Naive thymus-derived CD4-positive, alpha-beta T cell (primary cell): ENCODE measurements around the gene AUNIP. TPM values are rescaled to one million over a fixed set of nuclear protein-coding genes. Genes with fewer than 3 reads are reported as not detected.
A peak's percentile ranks its signal among the peaks of the same experiment; 100 is the strongest.

ENCODE experiments used
- ATAC-seq: fragments of 150-1000 bp; cut with Tn5 transposase; 2 replicates; pipeline ENCODE4 v1.10.0; 2021; ENCODE audit warnings: mild to moderate bottlenecking, moderate library complexity
- CTCF ChIA-PET: fragments of 350-600 bp; sonication (Branson Sonifier 250); formaldehyde crosslinking; loops from one replicate; lab custom pipeline; 2021; ENCODE audit warnings: antibody characterized with exemption; lab: Charles Lee
- POLR2A ChIA-PET: fragments of 350-600 bp; sonication (Branson Sonifier 250); formaldehyde crosslinking; loops from one replicate; lab custom pipeline; 2021; ENCODE audit warnings: antibody characterized with exemption, inconsistent platforms; lab: Charles Lee
- DNase-seq, 9 donors: peaks; one replicate each; pipeline versions ENCODE4 v3.0.0 to v3.0.0-alpha.2; 2020 to 2022; ENCODE audit warnings: mixed read lengths in 1 of 9
- H3K27ac ChIP-seq: one replicate; pipeline ENCODE4 v1.7.0; 2013; ENCODE audit warnings: mild to moderate bottlenecking, low read depth, low read length, moderate library complexity
- H3K27me3 ChIP-seq, 2 donors: one replicate each; pipeline ENCODE4 v1.7.0; 2013; ENCODE audit warnings: low read length in 2 of 2, mild to moderate bottlenecking in 2 of 2, moderate library complexity in 2 of 2; ENCODE audit not compliant: control insufficient read depth in 2 of 2, insufficient read depth in 2 of 2
- H3K36me3 ChIP-seq, 3 experiments: 1 replicate in 2 of 3; 2 replicates in 1 of 3; pipeline ENCODE4 v1.7.0; 2013; ENCODE audit warnings: low read length in 3 of 3, mild to moderate bottlenecking in 3 of 3, moderate library complexity in 1 of 3; ENCODE audit not compliant: insufficient read depth in 3 of 3, control insufficient read depth in 2 of 3
- H3K4me1 ChIP-seq, 2 donors: one replicate each; pipeline ENCODE4 v1.7.0; 2013; ENCODE audit warnings: low read length in 2 of 2, mild to moderate bottlenecking in 2 of 2, moderate library complexity in 1 of 2; ENCODE audit not compliant: control insufficient read depth in 2 of 2, insufficient read depth in 2 of 2
- H3K4me3 ChIP-seq: 2 replicates; pipeline ENCODE4 v1.7.0; 2013; ENCODE audit warnings: mild to moderate bottlenecking, low read length
- H3K9me3 ChIP-seq, 3 experiments: 1 replicate in 2 of 3; 2 replicates in 1 of 3; pipeline ENCODE4 v1.7.0; 2013; ENCODE audit warnings: low read length in 3 of 3; ENCODE audit not compliant: control insufficient read depth in 2 of 3
- H3K27ac Mint-ChIP-seq, 9 donors: one replicate each; pipeline ENCODE4 v1.8.0; 2020 to 2022; ENCODE audit warnings: mixed read lengths in 9 of 9, mild to moderate bottlenecking in 8 of 9, moderate library complexity in 5 of 9, inconsistent platforms in 2 of 9
- H3K27me3 Mint-ChIP-seq, 5 donors: one replicate each; pipeline ENCODE4 v1.8.0; 2021 to 2022; ENCODE audit warnings: mixed read lengths in 5 of 5, mild to moderate bottlenecking in 1 of 5
- H3K36me3 Mint-ChIP-seq, 5 donors: one replicate each; pipeline ENCODE4 v1.8.0; 2020 to 2022; ENCODE audit warnings: mixed read lengths in 5 of 5, mild to moderate bottlenecking in 3 of 5, inconsistent platforms in 1 of 5
- H3K4me1 Mint-ChIP-seq, 7 donors: one replicate each; pipeline ENCODE4 v1.8.0; 2020 to 2022; ENCODE audit warnings: mixed read lengths in 7 of 7, mild to moderate bottlenecking in 3 of 7, inconsistent platforms in 1 of 7
- H3K4me3 Mint-ChIP-seq, 10 donors: one replicate each; pipeline ENCODE4 v1.8.0; 2020 to 2022; ENCODE audit warnings: mild to moderate bottlenecking in 10 of 10, mixed read lengths in 10 of 10, moderate library complexity in 6 of 10, inconsistent platforms in 2 of 10
- H3K9me3 Mint-ChIP-seq, 11 donors: one replicate each; pipeline ENCODE4 v1.8.0; 2020 to 2022; ENCODE audit warnings: mixed read lengths in 11 of 11, mild to moderate bottlenecking in 4 of 11, inconsistent platforms in 1 of 11, moderate library complexity in 1 of 11
- intact Hi-C, 2 donors: fragments of 100-400 bp; cut with micrococcal nuclease; formaldehyde crosslinking; loops; one replicate each; pipeline ENCODE4 v1.15.1; 2023
- polyA plus RNA-seq, 2 donors: library from polyadenylated mRNA; unstranded; fragments of 300-500 nt; fragmentation: Illumina TruSeq; gene quantifications; one replicate each; pipeline ENCODE4 v1.2.3, GENCODE V29; 2021
- total RNA-seq, 6 experiments: library from RNA in 5 of 6; stranded (reverse) in 5 of 6; gene quantifications; 1 replicate in 5 of 6; 2 replicates in 1 of 6; pipeline ENCODE4 v1.2.3 and lab custom pipeline; 2021 to 2026

AUNIP gene
- total and polyA plus RNA-seq, 7 experiments from 2014 or later, result 0.83 to 4.3 TPM; not detected in 5

- Histone ChIP-seq H3K9me3 (no peaks in the 10 kb centered on the region), H3K36me3 (peaks cover 8 to 51% (median 9%) of the 10 kb centered on the region in 3 experiments), H3K4me1 (peaks cover 0 to 14% of the 10 kb centered on the region in 2 donors), H3K27ac (no peak overlapping the region), H3K4me3 (no peak overlapping the region), H3K27me3 (no peaks in the 10 kb centered on the region)
- Mint-ChIP-seq H3K27me3 (no peaks in the 10 kb centered on the region), H3K9me3 (no peaks in the 10 kb centered on the region), H3K27ac (peak overlapping the region in 3 of 9 donors; percentile 45 to 83 (median 58)), H3K4me1 (peaks cover 0 to 29% (median 21%) of the 10 kb centered on the region in 7 donors), H3K36me3 (peaks cover 9 to 48% (median 24%) of the 10 kb centered on the region in 5 donors), H3K4me3 (no peak overlapping the region)
- DNase-seq (no peak), ATAC-seq (no peak)
- intact Hi-C loops, result no loop called here
- ChIA-PET CTCF (no interaction called here), POLR2A (interaction anchor here (1.4 to 5.4 kb wide), 2 partner anchors 13 kb away, joined by 4 to 32 read pairs; partner anchors contain the start of gene MTFR1L)
Observed at GRCh38 chr1:25833158-25833557, 26.1 kb downstream of the AUNIP start.

- intact Hi-C loops, result loop anchor here in 1 of 2 donors (1.0 kb wide), 1 partner anchor 12 kb away; no protein-coding TSS in a partner anchor
- peaks cover 0 to 14% of the 10 kb centered on the region in 2 donors for H3K4me1 ChIP-seq
- Mint-ChIP-seq H3K27ac (peak overlapping the region in 7 of 9 donors; percentile 42 to 80 (median 74)), H3K4me3 (peak overlapping the region in 2 of 10 donors; percentile 7 to 47), H3K4me1 (peaks cover 0 to 29% (median 21%) of the 10 kb centered on the region in 7 donors), H3K36me3 (peaks cover 9 to 53% (median 29%) of the 10 kb centered on the region in 5 donors), H3K27me3 (no peaks in the 10 kb centered on the region), H3K9me3 (no peaks in the 10 kb centered on the region)
- CTCF ChIA-PET, result interaction anchor here (1.6 kb wide), 1 partner anchor 13 kb away, joined by 3 read pairs; no protein-coding TSS in a partner anchor
- no peaks in the 10 kb centered on the region for H3K27me3 ChIP-seq
- H3K27ac ChIP-seq, result peak overlapping the region; percentile 38
- peaks cover 8 to 58% (median 9%) of the 10 kb centered on the region in 3 experiments for H3K36me3 ChIP-seq
- no peak for DNase-seq
- POLR2A ChIA-PET, result interaction anchor here (1.4 to 5.4 kb wide), 2 partner anchors 12 to 14 kb away, joined by 4 to 32 read pairs; partner anchors contain the start of gene MTFR1L
- no peak for ATAC-seq
- no peaks in the 10 kb centered on the region for H3K9me3 ChIP-seq
- H3K4me3 ChIP-seq, result no peak overlapping the region
Observed at GRCh38 chr1:25832336-25833037, 26.8 kb downstream of the AUNIP start.

GRCh38 chr1:25831569-25832196 lies 27.6 kb downstream of the AUNIP start:
- H3K27ac Mint-ChIP-seq, result peak overlapping the region in 8 of 9 donors; percentile 23 to 80 (median 67)
- DNase-seq, result no peak
- H3K4me3 Mint-ChIP-seq, result peak overlapping the region in 4 of 10 donors; percentile 0 to 47 (median 5)
- no peaks in the 10 kb centered on the region for H3K9me3 Mint-ChIP-seq
- H3K27me3 Mint-ChIP-seq, result no peaks in the 10 kb centered on the region
- H3K4me1 ChIP-seq, result peaks cover 0 to 14% of the 10 kb centered on the region in 2 donors
- no peaks in the 10 kb centered on the region for H3K27me3 ChIP-seq
- no peak overlapping the region for H3K4me3 ChIP-seq
- peaks cover 0 to 29% (median 21%) of the 10 kb centered on the region in 7 donors for H3K4me1 Mint-ChIP-seq
- peaks cover 9 to 53% (median 29%) of the 10 kb centered on the region in 5 donors for H3K36me3 Mint-ChIP-seq
- ATAC-seq, result no peak
- ChIA-PET POLR2A (interaction anchor here (0.7 to 5.4 kb wide), 3 partner anchors 11 to 20 kb away, joined by 3 to 32 read pairs (median 4); partner anchors contain the start of gene MTFR1L), CTCF (interaction anchor here (1.0 to 1.6 kb wide), 2 partner anchors 13 to 68 kb away, joined by 3 read pairs; no protein-coding TSS in a partner anchor)
- peaks cover 9 to 66% (median 12%) of the 10 kb centered on the region in 3 experiments for H3K36me3 ChIP-seq
- H3K9me3 ChIP-seq, result no peaks in the 10 kb centered on the region
- H3K27ac ChIP-seq, result peak overlapping the region; percentile 38
- intact Hi-C loops, result loop anchor here in 1 of 2 donors (1.0 kb wide), 1 partner anchor 11 kb away; no protein-coding TSS in a partner anchor

GRCh38 chr1:25829046-25829445 lies 30.2 kb downstream of the AUNIP start:
- peaks cover 5 to 48% (median 32%) of the 10 kb centered on the region in 5 donors for H3K36me3 Mint-ChIP-seq
- intact Hi-C loops, result no loop called here
- H3K4me1 ChIP-seq, result peaks cover 0 to 14% of the 10 kb centered on the region in 2 donors

GRCh38 chr1:25828491-25828890 lies 30.8 kb downstream of the AUNIP start:
- DNase-seq, result no peak
- Histone ChIP-seq H3K4me1 (peaks cover 0 to 14% of the 10 kb centered on the region in 2 donors), H3K9me3 (no peaks in the 10 kb centered on the region), H3K27ac (no peak overlapping the region), H3K27me3 (no peaks in the 10 kb centered on the region), H3K4me3 (no peak overlapping the region), H3K36me3 (peaks cover 9 to 75% (median 19%) of the 10 kb centered on the region in 3 experiments)
- ATAC-seq, result no peak
- Mint-ChIP-seq H3K27me3 (no peaks in the 10 kb centered on the region), H3K4me3 (no peak overlapping the region), H3K9me3 (no peaks in the 10 kb centered on the region), H3K36me3 (peaks cover 5 to 46% (median 32%) of the 10 kb centered on the region in 5 donors), H3K4me1 (peaks cover under 1 to 28% (median 24%) of the 10 kb centered on the region in 7 donors), H3K27ac (no peak overlapping the region)
- intact Hi-C loops, result no loop called here
- POLR2A ChIA-PET, result interaction anchor here (0.6 to 5.4 kb wide), 2 partner anchors 8 to 89 kb away, joined by 3 to 32 read pairs; partner anchors contain the start of gene MTFR1L
- CTCF ChIA-PET, result no interaction called here

More at GRCh38 chr1:25829046-25829445, 30.2 kb downstream of the AUNIP start:
- Histone ChIP-seq H3K27ac (no peak overlapping the region), H3K4me3 (no peak overlapping the region), H3K36me3 (peaks cover 9 to 75% (median 19%) of the 10 kb centered on the region in 3 experiments), H3K9me3 (no peaks in the 10 kb centered on the region), H3K27me3 (no peaks in the 10 kb centered on the region)
- DNase-seq, result no peak
- CTCF ChIA-PET, result no interaction called here
- POLR2A ChIA-PET, result interaction anchor here (0.6 to 5.4 kb wide), 2 partner anchors 9 to 89 kb away, joined by 3 to 32 read pairs; partner anchors contain the start of gene MTFR1L
- H3K27ac Mint-ChIP-seq, result peak overlapping the region in 1 of 9 donors; percentile 10
- H3K9me3 Mint-ChIP-seq, result no peaks in the 10 kb centered on the region
- no peak overlapping the region for H3K4me3 Mint-ChIP-seq
- H3K4me1 Mint-ChIP-seq, result peaks cover 0 to 24% (median 21%) of the 10 kb centered on the region in 7 donors
- H3K27me3 Mint-ChIP-seq, result no peaks in the 10 kb centered on the region
- no peak for ATAC-seq

- intact Hi-C loops, result no loop called here
- CTCF ChIA-PET, result no interaction called here
Observed at GRCh38 chr1:25826571-25826970, 32.7 kb downstream of the AUNIP start.

More at GRCh38 chr1:25826571-25826970, 32.7 kb downstream of the AUNIP start:
- ATAC-seq (no peak), DNase-seq (no peak)
- H3K27ac Mint-ChIP-seq, result no peak overlapping the region
- peaks cover 8 to 28% (median 17%) of the 10 kb centered on the region in 7 donors for H3K4me1 Mint-ChIP-seq
- H3K27ac ChIP-seq, result no peak overlapping the region
- no peaks in the 10 kb centered on the region for H3K9me3 ChIP-seq
- H3K4me3 ChIP-seq, result no peak overlapping the region
- H3K9me3 Mint-ChIP-seq, result peaks cover 0 to under 1% (median 0%) of the 10 kb centered on the region in 11 donors
- H3K4me1 ChIP-seq, result peaks cover 6 to 9% of the 10 kb centered on the region in 2 donors
- H3K27me3 ChIP-seq, result no peaks in the 10 kb centered on the region
- H3K36me3 Mint-ChIP-seq, result peaks cover 5 to 40% (median 30%) of the 10 kb centered on the region in 5 donors
- POLR2A ChIA-PET, result no interaction called here
- H3K4me3 Mint-ChIP-seq, result no peak overlapping the region
- H3K27me3 Mint-ChIP-seq, result no peaks in the 10 kb centered on the region
- peaks cover 9 to 58% (median 11%) of the 10 kb centered on the region in 3 experiments for H3K36me3 ChIP-seq
